IMR-90 (cell line): Measurements from ENCODE around the gene IGSF9B. TPM values are rescaled to one million over a fixed set of nuclear protein-coding genes. Genes with fewer than 3 reads are reported as not detected.

Experiments
- BHLHE40 ChIP-seq: fragments of 150-350 bp; IDR thresholded peaks from 2 replicates; pipeline ENCODE4 v1.6.1; 2016; ENCODE audit warnings: mild to moderate bottlenecking, low read depth, low read length
- USF2 ChIP-seq: fragments of 150-350 bp; IDR thresholded peaks from 2 replicates; pipeline ENCODE4 v1.6.1; 2017; ENCODE audit warnings: mild to moderate bottlenecking, antibody characterized with exemption, low read length, low read depth
- polyA plus RNA-seq, 3 experiments: library from polyadenylated mRNA; depleted of rRNA; stranded (reverse); fragments of >200 nt; gene quantifications; 2 replicates each; pipeline ENCODE4 v1.2.3, GENCODE V29; 2012; ENCODE audit warnings: low replicate concordance in 1 of 3
- total RNA-seq: library from RNA; depleted of rRNA; stranded (reverse); fragments of >200 nt; gene quantifications from 2 replicates; pipeline ENCODE4 v1.2.3, GENCODE V29; 2012

IGSF9B gene
- total and polyA plus RNA-seq, 2 of the 4 experiments (the other 2 are of a cell fraction): under 0.01 to 0.10 TPM

GRCh38 chr11:133927690-133928627 is 28.8 kb downstream of the IGSF9B start (continued):
- no peak for TF ChIP-seq USF2
- TF ChIP-seq BHLHE40: no peak
